Panc1 (cell line): ENCODE results near the gene FUBP3.

Experiments
- TF ChIP-seq, protein P1 (sequence below): fragments of 450-650 bp; IDR thresholded peaks from 2 replicates; pipeline ENCODE4 v1.5.1; 2017; ENCODE audit warnings: mild to moderate bottlenecking
- TF ChIP-seq, protein P2 (sequence below), 2 experiments: IDR thresholded peaks; 2 replicates each; pipeline ENCODE4 v1.6.1; 2011 to 2012; ENCODE audit warnings: low read depth in 2 of 2, control low read depth in 1 of 2, low read length in 1 of 2, mild to moderate bottlenecking in 1 of 2, moderate library complexity in 1 of 2; ENCODE audit not compliant: insufficient read depth in 1 of 2

DNA sequence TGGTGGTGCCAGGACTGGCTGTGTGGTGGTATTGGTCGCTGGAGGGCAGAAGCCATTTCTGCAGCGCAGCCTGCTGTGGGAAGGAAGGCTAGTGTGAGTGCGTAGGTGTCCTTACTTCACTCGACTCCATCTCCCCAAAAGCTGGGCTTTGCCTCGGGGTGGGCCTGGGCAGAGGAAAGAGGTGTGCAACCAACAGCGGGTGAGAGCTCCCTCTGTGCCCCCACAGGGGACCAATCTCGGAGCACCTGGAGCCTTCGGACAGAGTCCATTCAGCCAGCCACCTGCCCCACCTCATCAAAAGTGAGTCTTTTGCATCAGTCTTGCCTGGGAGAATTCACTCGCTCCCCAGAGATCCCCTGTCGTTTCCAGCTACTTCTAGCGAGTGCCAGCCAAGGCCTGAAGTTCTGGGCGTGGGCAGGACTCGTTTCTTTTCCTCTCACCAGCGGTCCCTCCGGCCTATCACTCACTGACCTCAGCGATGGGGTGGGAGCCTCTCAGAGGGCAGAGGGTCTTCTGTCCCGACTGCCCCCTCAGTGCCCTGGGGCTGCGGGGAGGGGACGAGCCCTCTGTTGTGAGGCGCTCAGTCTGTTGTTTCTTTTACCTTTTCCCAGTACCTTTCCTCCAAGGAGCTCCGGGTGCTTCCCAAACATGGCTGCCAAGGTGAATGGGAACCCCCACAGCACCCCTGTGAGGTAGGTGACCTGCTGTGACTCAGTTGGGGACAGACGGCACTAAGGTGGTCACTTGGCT lies 52.1 kb downstream of the FUBP3 start:
- TF ChIP-seq, protein P1, sequence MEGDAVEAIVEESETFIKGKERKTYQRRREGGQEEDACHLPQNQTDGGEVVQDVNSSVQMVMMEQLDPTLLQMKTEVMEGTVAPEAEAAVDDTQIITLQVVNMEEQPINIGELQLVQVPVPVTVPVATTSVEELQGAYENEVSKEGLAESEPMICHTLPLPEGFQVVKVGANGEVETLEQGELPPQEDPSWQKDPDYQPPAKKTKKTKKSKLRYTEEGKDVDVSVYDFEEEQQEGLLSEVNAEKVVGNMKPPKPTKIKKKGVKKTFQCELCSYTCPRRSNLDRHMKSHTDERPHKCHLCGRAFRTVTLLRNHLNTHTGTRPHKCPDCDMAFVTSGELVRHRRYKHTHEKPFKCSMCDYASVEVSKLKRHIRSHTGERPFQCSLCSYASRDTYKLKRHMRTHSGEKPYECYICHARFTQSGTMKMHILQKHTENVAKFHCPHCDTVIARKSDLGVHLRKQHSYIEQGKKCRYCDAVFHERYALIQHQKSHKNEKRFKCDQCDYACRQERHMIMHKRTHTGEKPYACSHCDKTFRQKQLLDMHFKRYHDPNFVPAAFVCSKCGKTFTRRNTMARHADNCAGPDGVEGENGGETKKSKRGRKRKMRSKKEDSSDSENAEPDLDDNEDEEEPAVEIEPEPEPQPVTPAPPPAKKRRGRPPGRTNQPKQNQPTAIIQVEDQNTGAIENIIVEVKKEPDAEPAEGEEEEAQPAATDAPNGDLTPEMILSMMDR = no peak
- TF ChIP-seq, protein P2, sequence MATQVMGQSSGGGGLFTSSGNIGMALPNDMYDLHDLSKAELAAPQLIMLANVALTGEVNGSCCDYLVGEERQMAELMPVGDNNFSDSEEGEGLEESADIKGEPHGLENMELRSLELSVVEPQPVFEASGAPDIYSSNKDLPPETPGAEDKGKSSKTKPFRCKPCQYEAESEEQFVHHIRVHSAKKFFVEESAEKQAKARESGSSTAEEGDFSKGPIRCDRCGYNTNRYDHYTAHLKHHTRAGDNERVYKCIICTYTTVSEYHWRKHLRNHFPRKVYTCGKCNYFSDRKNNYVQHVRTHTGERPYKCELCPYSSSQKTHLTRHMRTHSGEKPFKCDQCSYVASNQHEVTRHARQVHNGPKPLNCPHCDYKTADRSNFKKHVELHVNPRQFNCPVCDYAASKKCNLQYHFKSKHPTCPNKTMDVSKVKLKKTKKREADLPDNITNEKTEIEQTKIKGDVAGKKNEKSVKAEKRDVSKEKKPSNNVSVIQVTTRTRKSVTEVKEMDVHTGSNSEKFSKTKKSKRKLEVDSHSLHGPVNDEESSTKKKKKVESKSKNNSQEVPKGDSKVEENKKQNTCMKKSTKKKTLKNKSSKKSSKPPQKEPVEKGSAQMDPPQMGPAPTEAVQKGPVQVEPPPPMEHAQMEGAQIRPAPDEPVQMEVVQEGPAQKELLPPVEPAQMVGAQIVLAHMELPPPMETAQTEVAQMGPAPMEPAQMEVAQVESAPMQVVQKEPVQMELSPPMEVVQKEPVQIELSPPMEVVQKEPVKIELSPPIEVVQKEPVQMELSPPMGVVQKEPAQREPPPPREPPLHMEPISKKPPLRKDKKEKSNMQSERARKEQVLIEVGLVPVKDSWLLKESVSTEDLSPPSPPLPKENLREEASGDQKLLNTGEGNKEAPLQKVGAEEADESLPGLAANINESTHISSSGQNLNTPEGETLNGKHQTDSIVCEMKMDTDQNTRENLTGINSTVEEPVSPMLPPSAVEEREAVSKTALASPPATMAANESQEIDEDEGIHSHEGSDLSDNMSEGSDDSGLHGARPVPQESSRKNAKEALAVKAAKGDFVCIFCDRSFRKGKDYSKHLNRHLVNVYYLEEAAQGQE (IDR thresholded peaks at IDR 0.05; ENCODE audit: insufficient read depth in 1 of 2, low read depth in 2 of 2, low read length in 1 of 2) = no peak
